WTC11 (cell line): ENCODE measurements around the gene QSOX2. TPM values are rescaled to one million over a fixed set of nuclear protein-coding genes. Genes with fewer than 3 reads are reported as not detected.

ENCODE experiments used
- ATAC-seq: fragments of 200-7000 bp; cut with Tn5 transposase; 2 replicates; pipeline ENCODE4 v1.10.0; 2021; ENCODE audit warnings: mild to moderate bottlenecking, moderate library complexity
- CTCF ChIA-PET: fragments of 300-600 bp; sonication (Branson Sonifier 250); formaldehyde crosslinking; loops from one replicate; lab custom pipeline; 2021; ENCODE audit warnings: antibody characterized with exemption; lab: Charles Lee
- POLR2A ChIA-PET: fragments of 350-600 bp; sonication (Branson Sonifier 250); formaldehyde crosslinking; loops from one replicate; lab custom pipeline; 2021; ENCODE audit warnings: antibody characterized with exemption; lab: Charles Lee
- DNase-seq: peaks from one replicate; pipeline ENCODE4 v3.0.0; 2021; ENCODE audit warnings: low spot score
- H3K27ac Mint-ChIP-seq: 2 replicates; pipeline ENCODE4 v1.8.0; 2021; ENCODE audit warnings: mixed read lengths
- H3K27me3 Mint-ChIP-seq: 2 replicates; pipeline ENCODE4 v1.8.0; 2021; ENCODE audit warnings: low read depth, mild to moderate bottlenecking, moderate library complexity, mixed read lengths
- H3K36me3 Mint-ChIP-seq: 2 replicates; pipeline ENCODE4 v1.8.0; 2021; ENCODE audit warnings: mixed read lengths
- H3K4me1 Mint-ChIP-seq: 2 replicates; pipeline ENCODE4 v1.8.0; 2022; ENCODE audit warnings: mixed read lengths
- H3K4me3 Mint-ChIP-seq: 2 replicates; pipeline ENCODE4 v1.8.0; 2021; ENCODE audit warnings: mild to moderate bottlenecking, moderate library complexity, mixed read lengths
- H3K9me3 Mint-ChIP-seq: 2 replicates; pipeline ENCODE4 v1.8.0; 2021; ENCODE audit warnings: mixed read lengths
- CDX4 ChIP-seq: fragments of 250-450 bp; sonication (Bioruptor Pico); IDR thresholded peaks from 2 replicates; pipeline ENCODE4 v1.9.0; 2021; ENCODE audit warnings: moderate library complexity, mild to moderate bottlenecking, inconsistent platforms, borderline replicate concordance
- CREB1 ChIP-seq: sonication (generic); formaldehyde crosslinking; IDR thresholded peaks from 2 replicates; pipeline ENCODE4 v1.8.0; 2023; ENCODE audit warnings: mild to moderate bottlenecking, missing genetic modification reagents
- E2F1 ChIP-seq: sonication (generic); formaldehyde crosslinking; IDR thresholded peaks from 2 replicates; pipeline ENCODE4 v1.8.0; 2022; ENCODE audit warnings: mild to moderate bottlenecking, missing genetic modification reagents
- GABPB1 ChIP-seq: sonication (generic); formaldehyde crosslinking; IDR thresholded peaks from 2 replicates; pipeline ENCODE4 v1.8.1; 2023; ENCODE audit warnings: mild to moderate bottlenecking, missing genetic modification reagents
- GRHL2 ChIP-seq: fragments of 250-450 bp; sonication (Bioruptor Pico); IDR thresholded peaks from 2 replicates; pipeline ENCODE4 v1.8.0; 2022; ENCODE audit warnings: mild to moderate bottlenecking, moderate library complexity; ENCODE audit not compliant: insufficient replicate concordance, severe bottlenecking
- JAZF1 ChIP-seq: fragments of 250-450 bp; sonication (Bioruptor Pico); IDR thresholded peaks from 2 replicates; pipeline ENCODE4 v1.9.0; 2021; ENCODE audit warnings: moderate library complexity, mild to moderate bottlenecking, inconsistent platforms
- JUN ChIP-seq: sonication (generic); formaldehyde crosslinking; IDR thresholded peaks from 2 replicates; pipeline ENCODE4 v1.8.0; 2023; ENCODE audit warnings: mild to moderate bottlenecking, missing genetic modification reagents
- MXD4 ChIP-seq: fragments of 250-450 bp; sonication (Bioruptor Pico); IDR thresholded peaks from 2 replicates; pipeline ENCODE4 v1.8.0; 2021; ENCODE audit warnings: mild to moderate bottlenecking, moderate library complexity, borderline replicate concordance
- NFE2L1 ChIP-seq: sonication (generic); formaldehyde crosslinking; IDR thresholded peaks from 2 replicates; pipeline ENCODE4 v1.8.1; 2023; ENCODE audit warnings: missing genetic modification reagents
- NR2C2 ChIP-seq: sonication (generic); formaldehyde crosslinking; IDR thresholded peaks from 2 replicates; pipeline ENCODE4 v1.8.0; 2022; ENCODE audit warnings: mild to moderate bottlenecking, missing genetic modification reagents
- RELA ChIP-seq: sonication (generic); formaldehyde crosslinking; IDR thresholded peaks from 2 replicates; pipeline ENCODE4 v1.8.1; 2022; ENCODE audit warnings: missing genetic modification reagents, mild to moderate bottlenecking, borderline replicate concordance
- SOX15 ChIP-seq: fragments of 250-450 bp; sonication (Bioruptor Pico); IDR thresholded peaks from 2 replicates; pipeline ENCODE4 v1.9.0; 2021; ENCODE audit warnings: mild to moderate bottlenecking
- STAT6 ChIP-seq: sonication (generic); formaldehyde crosslinking; conservative IDR thresholded peaks from 2 replicates; pipeline ENCODE4 v1.8.1; 2023; ENCODE audit warnings: mild to moderate bottlenecking, low read depth, missing genetic modification reagents, moderate library complexity
- ZNF138 ChIP-seq: sonication (generic); formaldehyde crosslinking; conservative IDR thresholded peaks from 2 replicates; pipeline ENCODE4 v1.8.1; 2022; ENCODE audit warnings: mild to moderate bottlenecking, moderate library complexity, missing genetic modification reagents
- ZNF317 ChIP-seq: sonication (generic); formaldehyde crosslinking; IDR thresholded peaks from 2 replicates; pipeline ENCODE4 v1.8.1; 2023; ENCODE audit warnings: low read depth, mild to moderate bottlenecking, moderate library complexity, missing genetic modification reagents, borderline replicate concordance
- ZNF423 ChIP-seq: fragments of 250-450 bp; sonication (Bioruptor Pico); IDR thresholded peaks from 2 replicates; pipeline ENCODE4 v2.1.2; 2022; ENCODE audit warnings: mild to moderate bottlenecking, moderate library complexity
- ZSCAN18 ChIP-seq: fragments of 250-450 bp; sonication (Bioruptor Pico); IDR thresholded peaks from 2 replicates; pipeline ENCODE4 v2.1.2; 2022; ENCODE audit warnings: mild to moderate bottlenecking, moderate library complexity
- total RNA-seq: library from RNA; stranded (reverse); gene quantifications from 3 replicates; pipeline ENCODE4 v1.2.3, GENCODE V29; 2021
- TF ChIP-seq, protein P1 (sequence below): sonication (generic); formaldehyde crosslinking; IDR thresholded peaks from 2 replicates; pipeline ENCODE4 v1.8.1; 2023; ENCODE audit warnings: mild to moderate bottlenecking, missing genetic modification reagents, borderline replicate concordance
- TF ChIP-seq, protein P2 (sequence below): fragments of 250-450 bp; sonication (Bioruptor Pico); conservative IDR thresholded peaks from 2 replicates; pipeline ENCODE4 v1.9.0; 2021; ENCODE audit warnings: mild to moderate bottlenecking
- TF ChIP-seq, protein P3 (sequence below): sonication (generic); formaldehyde crosslinking; IDR thresholded peaks from 2 replicates; pipeline ENCODE4 v1.8.1; 2022; ENCODE audit warnings: low read depth, mild to moderate bottlenecking, moderate library complexity, missing genetic modification reagents, borderline replicate concordance
- TF ChIP-seq, protein P4 (sequence below): sonication (generic); formaldehyde crosslinking; IDR thresholded peaks from 2 replicates; pipeline ENCODE4 v1.8.0; 2022; ENCODE audit warnings: mild to moderate bottlenecking, missing genetic modification reagents

Gene QSOX2
- total RNA-seq, 1 experiment from 2014 or later = 33.2 TPM

DNA sequence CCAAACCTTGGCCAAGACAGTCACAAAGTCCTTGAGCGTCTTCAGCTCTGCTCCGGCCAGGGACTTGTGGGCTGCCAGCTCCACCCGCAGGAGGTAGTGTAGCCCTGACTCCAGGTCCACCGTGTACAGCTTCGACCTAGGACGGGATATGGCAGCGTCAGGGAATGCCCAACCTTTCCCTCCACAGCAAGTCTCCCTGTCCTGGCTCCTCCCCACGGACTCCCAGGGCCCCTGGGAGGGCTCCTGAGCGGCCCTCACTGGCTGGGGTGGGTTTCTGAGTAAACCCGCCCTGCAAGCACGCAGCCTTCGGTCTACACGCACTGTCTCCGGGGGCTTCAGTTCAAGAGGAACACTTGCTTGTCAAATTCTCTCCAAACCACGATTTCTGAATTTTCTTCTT lies 26.9 kb downstream of the QSOX2 start (continued):
- TF ChIP-seq, protein P1, sequence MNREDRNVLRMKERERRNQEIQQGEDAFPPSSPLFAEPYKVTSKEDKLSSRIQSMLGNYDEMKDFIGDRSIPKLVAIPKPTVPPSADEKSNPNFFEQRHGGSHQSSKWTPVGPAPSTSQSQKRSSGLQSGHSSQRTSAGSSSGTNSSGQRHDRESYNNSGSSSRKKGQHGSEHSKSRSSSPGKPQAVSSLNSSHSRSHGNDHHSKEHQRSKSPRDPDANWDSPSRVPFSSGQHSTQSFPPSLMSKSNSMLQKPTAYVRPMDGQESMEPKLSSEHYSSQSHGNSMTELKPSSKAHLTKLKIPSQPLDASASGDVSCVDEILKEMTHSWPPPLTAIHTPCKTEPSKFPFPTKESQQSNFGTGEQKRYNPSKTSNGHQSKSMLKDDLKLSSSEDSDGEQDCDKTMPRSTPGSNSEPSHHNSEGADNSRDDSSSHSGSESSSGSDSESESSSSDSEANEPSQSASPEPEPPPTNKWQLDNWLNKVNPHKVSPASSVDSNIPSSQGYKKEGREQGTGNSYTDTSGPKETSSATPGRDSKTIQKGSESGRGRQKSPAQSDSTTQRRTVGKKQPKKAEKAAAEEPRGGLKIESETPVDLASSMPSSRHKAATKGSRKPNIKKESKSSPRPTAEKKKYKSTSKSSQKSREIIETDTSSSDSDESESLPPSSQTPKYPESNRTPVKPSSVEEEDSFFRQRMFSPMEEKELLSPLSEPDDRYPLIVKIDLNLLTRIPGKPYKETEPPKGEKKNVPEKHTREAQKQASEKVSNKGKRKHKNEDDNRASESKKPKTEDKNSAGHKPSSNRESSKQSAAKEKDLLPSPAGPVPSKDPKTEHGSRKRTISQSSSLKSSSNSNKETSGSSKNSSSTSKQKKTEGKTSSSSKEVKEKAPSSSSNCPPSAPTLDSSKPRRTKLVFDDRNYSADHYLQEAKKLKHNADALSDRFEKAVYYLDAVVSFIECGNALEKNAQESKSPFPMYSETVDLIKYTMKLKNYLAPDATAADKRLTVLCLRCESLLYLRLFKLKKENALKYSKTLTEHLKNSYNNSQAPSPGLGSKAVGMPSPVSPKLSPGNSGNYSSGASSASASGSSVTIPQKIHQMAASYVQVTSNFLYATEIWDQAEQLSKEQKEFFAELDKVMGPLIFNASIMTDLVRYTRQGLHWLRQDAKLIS (CRISPR knock-in tag) = no peak
- TF ChIP-seq CREB1 (CRISPR knock-in tag) (no peak), STAT6 (CRISPR knock-in tag) (no peak), NFE2L1 (no peak)
- TF ChIP-seq, protein P2, sequence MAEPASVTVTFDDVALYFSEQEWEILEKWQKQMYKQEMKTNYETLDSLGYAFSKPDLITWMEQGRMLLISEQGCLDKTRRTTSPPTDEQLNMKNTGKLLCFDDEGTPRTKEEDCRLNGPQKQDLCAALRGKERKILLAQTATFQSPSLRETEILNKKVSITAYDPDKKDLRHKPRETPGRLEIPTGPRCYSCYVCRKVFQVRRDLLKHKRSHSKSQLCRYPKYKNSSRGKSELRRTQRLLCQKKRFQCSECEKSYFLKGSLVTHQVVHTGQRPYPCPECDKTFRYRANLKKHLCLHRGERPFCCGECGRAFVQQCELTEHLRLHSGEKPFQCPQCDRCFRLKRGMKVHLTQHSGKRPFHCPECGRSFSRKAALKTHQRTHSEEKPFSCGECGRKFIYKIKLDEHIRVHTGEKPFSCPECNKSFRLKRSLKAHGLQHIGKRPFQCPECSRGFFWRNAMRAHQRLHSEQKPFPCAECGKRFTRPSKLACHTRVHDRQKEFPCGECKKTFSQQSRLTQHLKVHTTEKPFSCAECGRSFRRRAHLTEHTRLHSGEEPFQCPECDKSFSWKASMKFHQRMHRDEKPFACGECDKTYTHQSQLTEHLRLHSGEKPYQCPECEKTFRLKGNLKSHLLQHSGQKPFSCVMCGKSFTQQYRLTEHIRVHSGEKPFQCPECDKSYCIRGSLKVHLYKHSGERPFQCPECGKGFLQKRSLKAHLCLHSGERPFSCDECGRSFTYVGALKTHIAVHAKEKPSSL (CRISPR knock-in tag) = no peak
- TF ChIP-seq, all 79 proteins: peak for 0

DNA sequence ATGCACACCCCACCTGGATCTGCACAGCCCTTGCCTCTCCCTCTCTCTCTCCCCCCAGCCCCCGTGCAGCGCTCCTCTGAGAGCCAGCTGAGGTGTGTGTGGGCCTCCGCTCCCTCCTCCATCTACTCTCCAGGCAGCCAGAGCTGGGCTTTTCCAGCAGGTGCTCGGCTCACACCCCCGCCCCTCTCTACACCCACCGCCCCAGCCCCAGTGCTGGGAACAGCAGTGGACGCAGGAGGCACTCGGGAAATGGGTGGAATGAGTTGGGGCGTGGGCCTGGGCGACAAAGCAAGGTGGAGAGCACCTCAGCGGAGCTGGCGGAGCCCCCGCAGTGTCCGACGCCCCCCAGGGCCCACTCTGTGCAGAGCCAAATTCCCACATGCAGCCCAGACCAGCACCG lies 27.3 kb downstream of the QSOX2 start:
- POLR2A ChIA-PET = no interaction called here

More for the DNA sequence above, 27.3 kb downstream of the QSOX2 start:
- Mint-ChIP-seq H3K4me1 (no peaks in the 10 kb centered on the region), H3K27me3 (no peaks in the 10 kb centered on the region), H3K36me3 (peaks cover 32% of the 10 kb centered on the region), H3K27ac (no peak overlapping the region), H3K4me3 (no peak overlapping the region), H3K9me3 (peaks cover 6% of the 10 kb centered on the region; the same call in 1 of the 2 replicates)
- TF ChIP-seq JAZF1 (CRISPR knock-in tag) = no peak
- TF ChIP-seq, protein P3, sequence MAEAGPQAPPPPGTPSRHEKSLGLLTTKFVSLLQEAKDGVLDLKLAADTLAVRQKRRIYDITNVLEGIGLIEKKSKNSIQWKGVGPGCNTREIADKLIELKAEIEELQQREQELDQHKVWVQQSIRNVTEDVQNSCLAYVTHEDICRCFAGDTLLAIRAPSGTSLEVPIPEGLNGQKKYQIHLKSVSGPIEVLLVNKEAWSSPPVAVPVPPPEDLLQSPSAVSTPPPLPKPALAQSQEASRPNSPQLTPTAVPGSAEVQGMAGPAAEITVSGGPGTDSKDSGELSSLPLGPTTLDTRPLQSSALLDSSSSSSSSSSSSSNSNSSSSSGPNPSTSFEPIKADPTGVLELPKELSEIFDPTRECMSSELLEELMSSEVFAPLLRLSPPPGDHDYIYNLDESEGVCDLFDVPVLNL = no peak
- no peak for TF ChIP-seq CDX4 (CRISPR knock-in tag)
- TF ChIP-seq ZNF138 (CRISPR knock-in tag) = no peak
- no peak for TF ChIP-seq MXD4 (CRISPR knock-in tag)
- TF ChIP-seq JUN (CRISPR knock-in tag) = no peak
- TF ChIP-seq GABPB1 = no peak
- TF ChIP-seq RELA (CRISPR knock-in tag) = no peak
- no peak for TF ChIP-seq ZNF423 (CRISPR knock-in tag)
- TF ChIP-seq ZNF317 (CRISPR knock-in tag) = no peak
- no peak for TF ChIP-seq GRHL2 (CRISPR knock-in tag)
- TF ChIP-seq, protein P4, sequence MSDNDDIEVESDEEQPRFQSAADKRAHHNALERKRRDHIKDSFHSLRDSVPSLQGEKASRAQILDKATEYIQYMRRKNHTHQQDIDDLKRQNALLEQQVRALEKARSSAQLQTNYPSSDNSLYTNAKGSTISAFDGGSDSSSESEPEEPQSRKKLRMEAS (CRISPR knock-in tag) = no peak
- no peak for TF ChIP-seq E2F1 (CRISPR knock-in tag)
- TF ChIP-seq ZSCAN18 (CRISPR knock-in tag) = no peak
- no peak for TF ChIP-seq SOX15 (CRISPR knock-in tag)
- no peak for TF ChIP-seq NR2C2 (CRISPR knock-in tag)
- no peak for ATAC-seq
- DNase-seq = no peak
- CTCF ChIA-PET = interaction anchor here (0.9 to 2.1 kb wide), 7 partner anchors 22 to 251 kb away, joined by 4 to 14 read pairs (median 6); no protein-coding TSS in a partner anchor
